ENCODE measurements around the gene PAFAH1B2.
"Not testable (repeated sequence)": the region's sequence is repeated elsewhere in the genome, so short reads cannot be mapped to it uniquely, and the experiment has no call there.

The PAFAH1B2 gene

GRCh38 chr11:117127171-117127901 lies 16.8 kb upstream of the PAFAH1B2 start:
- DNase-seq (ENCODE audit: low spot score), result no peak

- DNase-seq (ENCODE audit: low spot score), result no peak
Observed at GRCh38 chr11:117128289-117128688, 15.8 kb upstream of the PAFAH1B2 start.

GRCh38 chr11:117130396-117130795 lies 13.7 kb upstream of the PAFAH1B2 start:
- DNase-seq (ENCODE audit: low spot score), result not testable (repeated sequence)

GRCh38 chr11:117130879-117131278 lies 13.2 kb upstream of the PAFAH1B2 start:
- DNase-seq (ENCODE audit: low spot score), result no peak

- DNase-seq (ENCODE audit: low spot score), result no peak
Observed at GRCh38 chr11:117134431-117134830, 9.7 kb upstream of the PAFAH1B2 start.

GRCh38 chr11:117134979-117135378 lies 9.1 kb upstream of the PAFAH1B2 start:
- not testable (repeated sequence) for DNase-seq (ENCODE audit: low spot score)

GRCh38 chr11:117137223-117138086 lies 6.6 kb upstream of the PAFAH1B2 start:
- not testable (repeated sequence) for DNase-seq (ENCODE audit: low spot score)

GRCh38 chr11:117143390-117143789 lies 697 bp upstream of the PAFAH1B2 start:
- peak; percentile 67 for DNase-seq (ENCODE audit: low spot score)

GRCh38 chr11:117144477-117145392 lies 648 bp downstream of the PAFAH1B2 start:
- DNase-seq (ENCODE audit: low spot score), result peak; percentile 72

- DNase-seq (ENCODE audit: low spot score), result peak; percentile 58
Observed at GRCh38 chr11:117145393-117145761, 1.3 kb downstream of the PAFAH1B2 start.

GRCh38 chr11:117146521-117146920 lies 2.4 kb downstream of the PAFAH1B2 start:
- DNase-seq (ENCODE audit: low spot score), result no peak

- no peak for DNase-seq (ENCODE audit: low spot score)
Observed at GRCh38 chr11:117152066-117152465, 8.0 kb downstream of the PAFAH1B2 start.

- DNase-seq (ENCODE audit: low spot score), result no peak
Observed at GRCh38 chr11:117154468-117154867, 10.4 kb downstream of the PAFAH1B2 start.

GRCh38 chr11:117157507-117157906 lies 13.4 kb downstream of the PAFAH1B2 start:
- no peak for DNase-seq (ENCODE audit: low spot score)

- no peak for DNase-seq (ENCODE audit: low spot score)
Observed at GRCh38 chr11:117159892-117160291, 15.8 kb downstream of the PAFAH1B2 start.

- DNase-seq (ENCODE audit: low spot score), result no peak
Observed at GRCh38 chr11:117160826-117161225, 16.7 kb downstream of the PAFAH1B2 start.

- no peak for DNase-seq (ENCODE audit: low spot score)
Observed at GRCh38 chr11:117166491-117166890, 22.4 kb downstream of the PAFAH1B2 start.

- DNase-seq (ENCODE audit: low spot score), result no peak
Observed at GRCh38 chr11:117169736-117170135, 25.6 kb downstream of the PAFAH1B2 start.

GRCh38 chr11:117170210-117170609 lies 26.1 kb downstream of the PAFAH1B2 start:
- no peak for DNase-seq (ENCODE audit: low spot score)

- DNase-seq (ENCODE audit: low spot score), result no peak
Observed at GRCh38 chr11:117171007-117171403, 26.9 kb downstream of the PAFAH1B2 start.

- no peak for DNase-seq (ENCODE audit: low spot score)
Observed at GRCh38 chr11:117171404-117172061, 27.4 kb downstream of the PAFAH1B2 start.

All from SW480 (cell line).